ENCODE measurements around the gene DHRS2.

Gene DHRS2

GRCh38 chr14:23693252-23693775, 57.1 kb downstream of the DHRS2 start:
- H3K4me1 ChIP-seq (ENCODE audit: insufficient read depth, low read length, severe bottlenecking): no peaks in the 10 kb centered on the region
- no peaks in the 10 kb centered on the region for H3K9me3 ChIP-seq (ENCODE audit: low read length)
- H3K9me2 ChIP-seq (ENCODE audit: low read depth, low read length): no peaks in the 10 kb centered on the region
- H3K4me3 ChIP-seq (ENCODE audit: low read depth, low read length, poor library complexity, severe bottlenecking): no peak overlapping the region
- H3K27ac ChIP-seq (ENCODE audit: low read depth, low read length, poor library complexity, severe bottlenecking): no peak overlapping the region
- TF ChIP-seq, protein P1, sequence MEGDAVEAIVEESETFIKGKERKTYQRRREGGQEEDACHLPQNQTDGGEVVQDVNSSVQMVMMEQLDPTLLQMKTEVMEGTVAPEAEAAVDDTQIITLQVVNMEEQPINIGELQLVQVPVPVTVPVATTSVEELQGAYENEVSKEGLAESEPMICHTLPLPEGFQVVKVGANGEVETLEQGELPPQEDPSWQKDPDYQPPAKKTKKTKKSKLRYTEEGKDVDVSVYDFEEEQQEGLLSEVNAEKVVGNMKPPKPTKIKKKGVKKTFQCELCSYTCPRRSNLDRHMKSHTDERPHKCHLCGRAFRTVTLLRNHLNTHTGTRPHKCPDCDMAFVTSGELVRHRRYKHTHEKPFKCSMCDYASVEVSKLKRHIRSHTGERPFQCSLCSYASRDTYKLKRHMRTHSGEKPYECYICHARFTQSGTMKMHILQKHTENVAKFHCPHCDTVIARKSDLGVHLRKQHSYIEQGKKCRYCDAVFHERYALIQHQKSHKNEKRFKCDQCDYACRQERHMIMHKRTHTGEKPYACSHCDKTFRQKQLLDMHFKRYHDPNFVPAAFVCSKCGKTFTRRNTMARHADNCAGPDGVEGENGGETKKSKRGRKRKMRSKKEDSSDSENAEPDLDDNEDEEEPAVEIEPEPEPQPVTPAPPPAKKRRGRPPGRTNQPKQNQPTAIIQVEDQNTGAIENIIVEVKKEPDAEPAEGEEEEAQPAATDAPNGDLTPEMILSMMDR (IDR thresholded peaks at IDR 0.05; ENCODE audit: low read length): no peak
- TF ChIP-seq EZH2 (IDR thresholded peaks at IDR 0.05; ENCODE audit: borderline replicate concordance, low read length): no peak
- H3K27me3 ChIP-seq (ENCODE audit: insufficient read depth, low read length): no peaks in the 10 kb centered on the region
- no peak overlapping the region for H3K4me2 ChIP-seq (ENCODE audit: low read length)
- H3K79me2 ChIP-seq (ENCODE audit: insufficient read depth, low read length): no peaks in the 10 kb centered on the region
- H3K9ac ChIP-seq (ENCODE audit: low read length): no peak overlapping the region
- H4K20me1 ChIP-seq (ENCODE audit: insufficient read depth, low read length): no peaks in the 10 kb centered on the region
- H2AFZ ChIP-seq (ENCODE audit: low read length): no peak overlapping the region
- H3K36me3 ChIP-seq (ENCODE audit: insufficient read depth, low read length): no peaks in the 10 kb centered on the region
- H3F3A ChIP-seq (ENCODE audit: insufficient read depth, low read length): no peaks in the 10 kb centered on the region

- H3K9me3 ChIP-seq (ENCODE audit: low read length): no peaks in the 10 kb centered on the region
- no peaks in the 10 kb centered on the region for H3K79me2 ChIP-seq (ENCODE audit: insufficient read depth, low read length)
- no peak overlapping the region for H3K4me2 ChIP-seq (ENCODE audit: low read length)
- H3K9me2 ChIP-seq (ENCODE audit: low read depth, low read length): no peaks in the 10 kb centered on the region
- no peaks in the 10 kb centered on the region for H3F3A ChIP-seq (ENCODE audit: insufficient read depth, low read length)
- no peaks in the 10 kb centered on the region for H3K27me3 ChIP-seq (ENCODE audit: insufficient read depth, low read length)
- no peak overlapping the region for H2AFZ ChIP-seq (ENCODE audit: low read length)
- H3K4me3 ChIP-seq (ENCODE audit: low read depth, low read length, poor library complexity, severe bottlenecking): no peak overlapping the region
- H3K36me3 ChIP-seq (ENCODE audit: insufficient read depth, low read length): no peaks in the 10 kb centered on the region
- no peaks in the 10 kb centered on the region for H4K20me1 ChIP-seq (ENCODE audit: insufficient read depth, low read length)
- TF ChIP-seq, protein P1 (IDR thresholded peaks at IDR 0.05; ENCODE audit: low read length): no peak
- no peak for TF ChIP-seq EZH2 (IDR thresholded peaks at IDR 0.05; ENCODE audit: borderline replicate concordance, low read length)
- H3K27ac ChIP-seq (ENCODE audit: low read depth, low read length, poor library complexity, severe bottlenecking): no peak overlapping the region
- no peak overlapping the region for H3K9ac ChIP-seq (ENCODE audit: low read length)
- no peaks in the 10 kb centered on the region for H3K4me1 ChIP-seq (ENCODE audit: insufficient read depth, low read length, severe bottlenecking)
Observed at GRCh38 chr14:23694085-23694948, 58.2 kb downstream of the DHRS2 start.
